GM12878 (cell line): Measurements from ENCODE around the gene SETD2. TPM values are rescaled to one million over a fixed set of nuclear protein-coding genes. Genes with fewer than 3 reads are reported as not detected.

Experiments
- ATAC-seq: fragments of 200-7000 bp; cut with Tn5 transposase; 3 replicates; pipeline ENCODE4 v1.9.1; 2020; ENCODE audit warnings: mild to moderate bottlenecking, moderate library complexity
- BruUV-seq: library from RNA; stranded (reverse); fragments of 400-500 nt; replicated peaks from 2 replicates; lab custom pipeline; 2021; lab: Mats Ljungman, UMichigan
- CTCF ChIA-PET: fragments of 300-600 bp; sonication (Branson Sonifier 250); formaldehyde crosslinking; extraction: SDS; loops from one replicate; lab custom pipeline; 2021; ENCODE audit warnings: inconsistent platforms; lab: Yijun Ruan, JAX
- POLR2A ChIA-PET: fragments of 350-600 bp; formaldehyde crosslinking; extraction: SDS; loops from one replicate; lab custom pipeline; 2021; ENCODE audit warnings: inconsistent platforms; lab: Charles Lee
- RAD21 ChIA-PET: fragments of 300-600 bp; sonication (Branson Sonifier 250); formaldehyde crosslinking; loops from one replicate; lab custom pipeline; 2023; ENCODE audit warnings: antibody characterized with exemption; ENCODE audit not compliant: unreplicated experiment; lab: Charles Lee
- SMC1A ChIA-PET: fragments of 300-600 bp; sonication (Branson Sonifier 250); formaldehyde crosslinking; loops from one replicate; lab custom pipeline; 2023; ENCODE audit not compliant: unreplicated experiment, uncharacterized antibody; lab: Charles Lee
- DNase-seq: peaks from one replicate; pipeline ENCODE4 v3.0.0-alpha.2; 2011; ENCODE audit warnings: low read depth, low spot score
- FAIRE-seq: peaks from 3 replicates; lab custom pipeline; 2011; peaks lifted over from hg19 to GRCh38; lab: Jason Lieb, UNC
- H2AFZ ChIP-seq: 2 replicates; pipeline ENCODE4 v1.6.0; 2011; ENCODE audit warnings: low read depth, low read length, control low read depth; ENCODE audit not compliant: control insufficient read depth
- H3K27ac ChIP-seq: 2 replicates; pipeline ENCODE4 v1.5.1; 2011; ENCODE audit warnings: control low read depth; ENCODE audit not compliant: control insufficient read depth, insufficient read depth
- H3K27me3 ChIP-seq, 2 experiments: replicated peaks in 1 of 2; 2 replicates each; pipeline versions ENCODE4 v1.6.0 to v1.6.1; 2011; ENCODE audit warnings: low read length in 1 of 2; ENCODE audit not compliant: control insufficient read depth in 2 of 2, insufficient read depth in 2 of 2
- H3K36me3 ChIP-seq, 2 experiments: 2 replicates each; pipeline ENCODE4 v1.5.1; 2011; ENCODE audit warnings: low read length in 1 of 2; ENCODE audit not compliant: control insufficient read depth in 2 of 2, insufficient read depth in 2 of 2
- H3K4me1 ChIP-seq: 2 replicates; pipeline ENCODE4 v1.6.1; 2011; ENCODE audit warnings: mild to moderate bottlenecking, low read length, moderate library complexity, mixed read lengths; ENCODE audit not compliant: control insufficient read depth, insufficient read depth
- H3K4me2 ChIP-seq: 2 replicates; pipeline ENCODE4 v1.6.0; 2011; ENCODE audit warnings: control low read depth; ENCODE audit not compliant: control insufficient read depth, insufficient read depth
- H3K4me3 ChIP-seq: fragments of 200-600 bp; sonication (generic); 2 replicates; pipeline ENCODE4 v1.5.1; 2016
- H3K79me2 ChIP-seq: 2 replicates; pipeline ENCODE4 v1.6.0; 2011; ENCODE audit warnings: low read length; ENCODE audit not compliant: control insufficient read depth, insufficient read depth
- H3K9ac ChIP-seq: 2 replicates; pipeline ENCODE4 v1.8.0; 2011; ENCODE audit warnings: low read length, control low read depth, mixed read lengths; ENCODE audit not compliant: control insufficient read depth, insufficient read depth
- H3K9me3 ChIP-seq: replicated peaks from 3 replicates; pipeline ENCODE4 v1.5.1; 2011; ENCODE audit warnings: mild to moderate bottlenecking, low read length; ENCODE audit not compliant: control insufficient read depth, insufficient read depth
- H4K20me1 ChIP-seq: 2 replicates; pipeline ENCODE4 v1.6.0; 2011; ENCODE audit not compliant: control insufficient read depth, insufficient read depth
- BCL3 ChIP-seq: IDR thresholded peaks from 2 replicates; pipeline ENCODE4 v1.6.1; 2011; ENCODE audit warnings: borderline replicate concordance, low read depth, mild to moderate bottlenecking, moderate library complexity, low read length; ENCODE audit not compliant: insufficient read depth, poor library complexity, severe bottlenecking
- ELK1 ChIP-seq: IDR thresholded peaks from 2 replicates; pipeline ENCODE4 v1.6.1; 2012; ENCODE audit warnings: low read depth, low read length, improper control_type of control experiment
- HCFC1 ChIP-seq: fragments of 150-350 bp; IDR thresholded peaks from 2 replicates; pipeline ENCODE4 v1.6.1; 2014; ENCODE audit warnings: low read length
- IRF4 ChIP-seq: IDR thresholded peaks from 2 replicates; pipeline ENCODE4 v1.6.1; 2011; ENCODE audit warnings: low read depth, low read length
- JUNB ChIP-seq: IDR thresholded peaks from 2 replicates; pipeline ENCODE4 v1.6.1; 2016; ENCODE audit warnings: antibody characterized with exemption, mild to moderate bottlenecking
- NFXL1 ChIP-seq: fragments of 450-650 bp; IDR thresholded peaks from 2 replicates; pipeline ENCODE4 v1.6.1; 2017; ENCODE audit warnings: antibody characterized with exemption, mild to moderate bottlenecking, borderline replicate concordance
- RELB ChIP-seq: fragments of 450-650 bp; IDR thresholded peaks from 2 replicates; pipeline ENCODE4 v1.6.1; 2017; ENCODE audit warnings: low read depth, mild to moderate bottlenecking, moderate library complexity
- TAF1 ChIP-seq: IDR thresholded peaks from 2 replicates; pipeline ENCODE4 v1.6.1; 2011; ENCODE audit warnings: mild to moderate bottlenecking, low read depth, low read length, borderline replicate concordance
- ZBED1 ChIP-seq: IDR thresholded peaks from 2 replicates; pipeline ENCODE4 v1.6.1; 2016; ENCODE audit warnings: borderline replicate concordance
- ZBTB33 ChIP-seq: fragments of 450-650 bp; IDR thresholded peaks from 2 replicates; pipeline ENCODE4 v1.6.1; 2017; ENCODE audit warnings: mild to moderate bottlenecking
- ZBTB40 ChIP-seq: fragments of 450-650 bp; IDR thresholded peaks from 2 replicates; pipeline ENCODE4 v1.6.1; 2016; ENCODE audit warnings: mild to moderate bottlenecking, moderate library complexity, borderline replicate concordance
- ZNF622 ChIP-seq: fragments of 450-650 bp; IDR thresholded peaks from 2 replicates; pipeline ENCODE4 v1.6.1; 2017; ENCODE audit warnings: mild to moderate bottlenecking, inconsistent platforms
- WGBS: methylation state at CpG from one replicate; pipeline ENCODE4 v1.1.6; 2016; ENCODE audit warnings: low lambda C conversion rate; ENCODE audit not compliant: insufficient replicate concordance, insufficient coverage; ENCODE audit errors: missing lambda C conversion rate; 5-methylcytosine and 5-hydroxymethylcytosine counted together
- in situ Hi-C: fragments of 300-500 bp; cut with MboI; formaldehyde crosslinking; loops from 9 replicates; pipeline ENCODE4 v1.14.3; 2018; ENCODE audit warnings: mixed read lengths
- intact Hi-C: fragments of 100-400 bp; cut with micrococcal nuclease; formaldehyde crosslinking; loops from one replicate; pipeline ENCODE4 v1.14.2; 2022; ENCODE audit not compliant: unreplicated experiment
- polyA plus RNA-seq, 11 experiments: library from polyadenylated mRNA; depleted of rRNA in 4 of 11; unstranded in 6 of 11; stranded (reverse) in 5 of 11; fragments of >200 nt; fragmentation: Nextera tagmentation in 4 of 11; fragmentation: Illumina TruSeq in 1 of 11; extraction: Ambion mirVana in 4 of 11; extraction: Trizol in 1 of 11; gene quantifications; 1 replicate in 1 of 11; 2 replicates in 10 of 11; pipeline versions ENCODE4 v1.2.1 to v1.2.3, GENCODE V29; 2011 to 2016; ENCODE audit warnings: inconsistent platforms in 2 of 11, missing spikeins in 2 of 11, low read depth in 1 of 11
- total RNA-seq, 4 experiments: library from RNA; depleted of rRNA in 3 of 4; stranded (reverse); fragments of >200 nt in 3 of 4; fragmentation: Illumina TruSeq in 1 of 4; extraction: Trizol in 1 of 4; gene quantifications; 2 replicates each; pipeline versions ENCODE4 v1.2.1 to v1.2.3, GENCODE V29; 2013 to 2021

SETD2 gene
- total and polyA plus RNA-seq, 10 of the 15 experiments (the other 5 are each of a cell fraction or from before 2014, with no cell fraction given) = 8.4 to 44.9 (median 24.5) TPM

GRCh38 chr3:46984591-46985459, 179.1 kb downstream of the SETD2 start:
- ChIA-PET CTCF (interaction anchor here (0.6 to 1.3 kb wide), 3 partner anchors 13 to 75 kb away, joined by 3 to 6 read pairs (median 5); no protein-coding TSS in a partner anchor), RAD21 (interaction anchor here (0.7 kb wide), 1 partner anchor 58 kb away, joined by 3 read pairs; no protein-coding TSS in a partner anchor), POLR2A (interaction anchor here (0.6 kb wide), 2 partner anchors 24 to 472 kb away, joined by 4 read pairs; no protein-coding TSS in a partner anchor), SMC1A (interaction anchor here (2.2 kb wide), 1 partner anchor 52 kb away, joined by 5 read pairs; no protein-coding TSS in a partner anchor)
- no peak for ATAC-seq
- no peak overlapping the region for H3K4me2 ChIP-seq
- no peaks in the 10 kb centered on the region for H3K9me3 ChIP-seq
- H3K4me3 ChIP-seq = no peak overlapping the region
- peaks cover 51% of the 10 kb centered on the region for H3K4me1 ChIP-seq
- no peak overlapping the region for H3K27ac ChIP-seq
- in situ Hi-C loops (no loop called here), intact Hi-C loops (no loop called here)
- no peaks in the 10 kb centered on the region; a peak in 2 of 4 replicates for H3K36me3 ChIP-seq
- H4K20me1 ChIP-seq = no peaks in the 10 kb centered on the region
- peaks cover 64% of the 10 kb centered on the region for H3K79me2 ChIP-seq
- no peak overlapping the region for H2AFZ ChIP-seq
- no peak overlapping the region for H3K9ac ChIP-seq
- FAIRE-seq = no peak
- 93% methylated on average over 11 of the region's 11 CpGs for WGBS
- no TSS peak for BruUV-seq
- H3K27me3 ChIP-seq = no peaks in the 10 kb centered on the region
- no peak for DNase-seq
- TF ChIP-seq BCL3 (no peak), TAF1 (no peak), ZBTB33 (no peak), IRF4 (no peak), HCFC1 (no peak), ELK1 (no peak), NFXL1 (no peak), ZBED1 (no peak), JUNB (no peak), RELB (no peak), ZBTB40 (no peak), ZNF622 (no peak)
